ENCODE data around the gene MAD2L2. TPM values are rescaled to one million over a fixed set of nuclear protein-coding genes. Genes with fewer than 3 reads are reported as not detected.

MAD2L2 gene
- total RNA-seq, 1 experiment from 2014 or later, result 283 TPM

DNA sequence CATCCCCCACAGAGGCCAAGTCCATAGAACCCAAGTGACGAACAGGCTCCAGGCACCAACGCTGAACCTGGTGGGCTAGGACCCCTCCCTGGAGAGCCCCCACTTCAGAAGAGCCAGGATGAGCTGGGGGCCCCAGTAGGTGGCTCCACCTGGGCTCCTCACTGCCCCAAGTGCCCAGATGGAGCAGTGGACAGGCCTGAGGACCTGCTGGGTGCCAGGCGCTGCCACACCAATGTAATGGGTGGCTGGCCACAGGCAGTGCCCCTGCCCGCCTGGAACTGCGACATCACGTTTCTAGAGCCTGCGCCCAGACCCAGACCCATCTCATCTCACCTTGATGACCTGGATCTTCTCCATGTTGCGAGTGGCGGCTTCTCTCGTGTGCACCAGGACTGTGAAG, 5.6 kb downstream of the MAD2L2 start:
- Histone ChIP-seq H3K56ac (ENCODE audit: insufficient read length, low read depth, low read length) (no peak overlapping the region), H3K79me2 (ENCODE audit: insufficient read depth, low read length) (peaks cover 2% of the 10 kb centered on the region; the same call in 1 of the 2 replicates), H2BK120ac (ENCODE audit: low read depth, low read length, poor library complexity, severe bottlenecking) (no peak overlapping the region), H4K20me1 (ENCODE audit: control insufficient read depth, insufficient read depth, insufficient read length) (no peaks in the 10 kb centered on the region), H2AFZ (ENCODE audit: low read length) (no peak overlapping the region), H4K5ac (ENCODE audit: insufficient read length, low read depth, low read length) (no peak overlapping the region), H3T11ph (ENCODE audit: low read length) (no peak overlapping the region), H2BK15ac (ENCODE audit: low read depth, low read length) (no peak overlapping the region), H3K4me1 (ENCODE audit: insufficient read depth, low read length) (no peaks in the 10 kb centered on the region), H3K9ac (ENCODE audit: extremely low read depth, insufficient read length, low read length) (no peak overlapping the region), H3K23ac (ENCODE audit: insufficient read length, low read depth, low read length) (no peak overlapping the region), H3K27me3 (ENCODE audit: insufficient read depth, low read length) (no peaks in the 10 kb centered on the region), H2AK5ac (ENCODE audit: insufficient read length, low read length) (no peak overlapping the region), H2BK12ac (ENCODE audit: insufficient read length, low read depth, low read length) (no peak overlapping the region), H3K79me1 (ENCODE audit: insufficient read depth, low read depth, low read length, poor library complexity, severe bottlenecking) (no peaks in the 10 kb centered on the region), H3K27ac (ENCODE audit: insufficient read length, low read depth, low read length) (no peak overlapping the region), H2BK20ac (ENCODE audit: low read depth, low read length, poor library complexity, severe bottlenecking) (no peak overlapping the region), H3K4ac (ENCODE audit: low read depth, low read length) (no peak overlapping the region), H3K18ac (ENCODE audit: insufficient read length, low read depth, low read length) (no peak overlapping the region), H3K14ac (ENCODE audit: insufficient read depth, low read length) (no peak overlapping the region), H3K9me3 (ENCODE audit: control insufficient read depth, low read depth, low read length) (no peaks in the 10 kb centered on the region), H4K8ac (replicated peaks; ENCODE audit: insufficient read length, low read depth, low read length) (no peak overlapping the region), H3K23me2 (ENCODE audit: insufficient read length, low read depth, low read length, poor library complexity, severe bottlenecking) (no peaks in the 10 kb centered on the region), H4K91ac (ENCODE audit: insufficient read length, low read depth, low read length) (no peak overlapping the region), H2BK5ac (ENCODE audit: insufficient read length, low read length) (no peak overlapping the region), H3K4me2 (ENCODE audit: insufficient read depth, insufficient read length, low read length) (no peak overlapping the region)
- Mint-ChIP-seq H3K27ac (no peak overlapping the region), H3K36me3 (ENCODE audit: insufficient read depth in 1 of 3, low read depth in 3 of 3) (peaks cover 50 to 88% (median 76%) of the 10 kb centered on the region in 3 experiments), H3K4me3 (no peak overlapping the region; a peak in 1 of 5 replicates), H3K9me3 (no peaks in the 10 kb centered on the region), H3K4me1 (peaks cover 10 to 18% of the 10 kb centered on the region in 2 experiments), H3K27me3 (ENCODE audit: low read depth) (no peaks in the 10 kb centered on the region)
- TF ChIP-seq, protein P1, sequence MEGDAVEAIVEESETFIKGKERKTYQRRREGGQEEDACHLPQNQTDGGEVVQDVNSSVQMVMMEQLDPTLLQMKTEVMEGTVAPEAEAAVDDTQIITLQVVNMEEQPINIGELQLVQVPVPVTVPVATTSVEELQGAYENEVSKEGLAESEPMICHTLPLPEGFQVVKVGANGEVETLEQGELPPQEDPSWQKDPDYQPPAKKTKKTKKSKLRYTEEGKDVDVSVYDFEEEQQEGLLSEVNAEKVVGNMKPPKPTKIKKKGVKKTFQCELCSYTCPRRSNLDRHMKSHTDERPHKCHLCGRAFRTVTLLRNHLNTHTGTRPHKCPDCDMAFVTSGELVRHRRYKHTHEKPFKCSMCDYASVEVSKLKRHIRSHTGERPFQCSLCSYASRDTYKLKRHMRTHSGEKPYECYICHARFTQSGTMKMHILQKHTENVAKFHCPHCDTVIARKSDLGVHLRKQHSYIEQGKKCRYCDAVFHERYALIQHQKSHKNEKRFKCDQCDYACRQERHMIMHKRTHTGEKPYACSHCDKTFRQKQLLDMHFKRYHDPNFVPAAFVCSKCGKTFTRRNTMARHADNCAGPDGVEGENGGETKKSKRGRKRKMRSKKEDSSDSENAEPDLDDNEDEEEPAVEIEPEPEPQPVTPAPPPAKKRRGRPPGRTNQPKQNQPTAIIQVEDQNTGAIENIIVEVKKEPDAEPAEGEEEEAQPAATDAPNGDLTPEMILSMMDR (conservative IDR thresholded peaks at IDR 0.05), result no peak
- WGBS (ENCODE audit: extremely low coverage, insufficient read length, low lambda C conversion rate), result no CpG with 5 or more reads among the region's 10 CpGs
- no peak for DNase-seq

All from H9 (cell line).